C1 segment of cervical spinal cord (tissue), 14 donors: ENCODE measurements around the gene EIF3B.
"Not testable (repeated sequence)": the region's sequence is repeated elsewhere in the genome, so short reads cannot be mapped to it uniquely, and the experiment has no call there.

Source experiments
- DNase-seq, 14 donors: peaks; one replicate each; lab custom pipeline; 2025; lab: John Stamatoyannopoulos, UW

EIF3B gene

GRCh38 chr7:2376351-2377154 lies 21.9 kb downstream of the EIF3B start:
- DNase-seq: no peak

DNA sequence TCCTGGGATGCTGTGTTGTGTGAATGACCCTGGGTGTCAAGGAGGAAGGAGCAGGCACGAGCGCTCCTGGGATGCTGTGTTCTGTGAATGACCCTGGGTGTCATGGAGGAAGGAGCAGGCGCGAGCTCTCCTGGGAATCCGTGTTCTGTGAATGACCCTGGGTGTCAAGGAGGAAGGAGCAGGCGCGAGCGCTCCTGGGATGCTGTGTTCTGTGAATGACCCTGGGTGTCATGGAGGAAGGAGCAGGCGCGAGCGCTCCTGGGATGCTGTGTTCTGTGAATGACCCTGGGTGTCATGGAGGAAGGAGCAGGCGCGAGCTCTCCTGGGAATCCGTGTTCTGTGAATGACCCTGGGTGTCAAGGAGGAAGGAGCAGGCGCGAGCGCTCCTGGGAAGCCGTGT lies 22.9 kb downstream of the EIF3B start:
- DNase-seq: not testable (repeated sequence)

DNA sequence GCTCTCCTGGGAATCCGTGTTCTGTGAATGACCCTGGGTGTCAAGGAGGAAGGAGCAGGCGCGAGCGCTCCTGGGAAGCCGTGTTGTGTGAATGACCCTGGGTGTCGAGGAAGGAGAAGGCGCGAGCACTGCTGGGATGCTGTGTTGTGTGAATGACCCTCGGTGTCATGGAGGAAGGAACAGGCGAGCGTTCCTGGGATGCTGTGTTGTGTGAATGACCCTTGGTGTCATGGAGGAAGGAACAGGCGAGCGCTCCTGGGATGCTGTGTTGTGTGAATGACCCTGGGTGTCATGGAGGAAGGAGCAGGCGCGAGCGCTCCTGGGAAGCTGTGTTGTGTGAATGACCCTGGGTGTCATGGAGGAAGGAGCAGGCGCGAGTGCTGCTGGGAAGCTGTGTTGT lies 23.5 kb downstream of the EIF3B start:
- DNase-seq: not testable (repeated sequence)

DNA sequence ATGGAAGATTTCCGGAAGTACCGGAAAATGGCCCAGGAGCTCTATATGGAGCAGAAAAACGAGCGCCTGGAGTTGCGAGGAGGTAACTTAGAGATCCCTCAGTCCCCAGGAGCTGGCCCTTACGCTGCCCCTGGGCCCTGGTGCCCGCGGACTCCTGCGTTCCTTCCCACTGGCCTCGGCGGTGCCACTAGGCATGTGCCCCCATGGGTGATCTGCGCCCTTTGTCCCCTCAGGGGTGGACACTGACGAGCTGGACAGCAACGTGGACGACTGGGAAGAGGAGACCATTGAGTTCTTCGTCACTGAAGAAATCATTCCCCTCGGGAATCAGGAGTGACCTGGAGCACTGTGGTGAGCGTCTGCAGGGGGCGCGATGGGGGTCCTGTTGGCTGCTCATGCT lies 24.5 kb downstream of the EIF3B start:
- no peak for DNase-seq

GRCh38 chr7:2379821-2380450 lies 25.3 kb downstream of the EIF3B start:
- DNase-seq: no peak

DNA sequence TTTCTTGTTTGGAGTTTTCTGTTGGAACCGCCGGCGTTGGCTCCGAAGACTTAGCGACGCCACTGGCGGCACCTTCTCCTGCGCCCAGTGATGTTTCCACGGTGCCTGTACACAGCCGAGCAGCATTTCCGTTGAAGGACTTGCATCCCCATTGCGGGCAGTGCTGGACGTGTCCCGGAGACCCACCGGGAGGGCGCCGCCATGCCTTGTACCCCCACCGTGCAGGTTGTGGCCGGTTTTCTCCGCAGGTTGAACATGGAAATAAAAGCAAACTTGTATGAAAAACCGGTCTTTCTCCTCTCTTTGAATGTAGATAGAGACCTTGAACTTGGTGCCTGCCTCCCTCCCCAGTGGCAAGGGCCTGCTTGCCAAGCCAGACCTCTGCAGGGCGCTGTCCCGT lies 25.8 kb downstream of the EIF3B start:
- no peak for DNase-seq

- no peak for DNase-seq
These were observed 26.6 kb downstream of the EIF3B start for GRCh38 chr7:2381227-2381626.

GRCh38 chr7:2381881-2382509 lies 27.4 kb downstream of the EIF3B start:
- peak in 1 of 14 donors; percentile 25 for DNase-seq

DNA sequence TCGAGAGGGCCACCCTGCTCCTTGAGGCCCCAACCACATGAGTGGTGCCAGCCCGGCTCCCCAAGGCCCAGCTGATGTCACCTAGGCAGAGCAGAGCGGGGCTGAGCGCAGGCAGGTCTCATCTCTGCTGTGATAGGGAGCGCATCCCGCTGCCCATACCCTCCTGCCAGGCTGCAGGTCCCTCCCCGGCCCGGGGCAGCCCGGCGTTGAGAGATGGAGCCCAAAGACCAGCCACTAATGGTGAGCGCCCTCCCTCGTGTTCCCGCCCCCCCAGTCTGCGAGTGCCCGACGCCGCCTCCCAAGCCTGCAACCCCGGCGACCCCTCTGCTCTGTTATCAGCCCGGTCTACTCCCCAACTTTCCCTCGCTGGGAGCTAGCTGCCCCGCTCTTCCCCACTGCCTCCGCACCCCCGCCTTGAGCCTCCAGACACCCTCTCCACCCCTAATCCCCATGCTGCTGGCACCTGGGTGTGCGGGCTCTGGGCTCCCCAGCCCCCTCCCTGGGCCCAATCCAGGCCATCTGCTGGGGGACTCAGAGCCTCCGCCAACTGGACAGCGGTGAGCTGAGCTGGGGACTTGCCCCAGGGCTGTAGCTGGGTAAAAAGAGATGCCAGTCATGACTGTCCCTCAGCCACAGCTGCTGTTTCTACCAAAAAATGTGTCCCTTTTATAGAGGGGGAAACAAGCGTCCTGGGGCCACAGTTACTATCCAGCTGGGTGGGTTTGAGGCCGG lies 29.1 kb downstream of the EIF3B start:
- DNase-seq: no peak

DNA sequence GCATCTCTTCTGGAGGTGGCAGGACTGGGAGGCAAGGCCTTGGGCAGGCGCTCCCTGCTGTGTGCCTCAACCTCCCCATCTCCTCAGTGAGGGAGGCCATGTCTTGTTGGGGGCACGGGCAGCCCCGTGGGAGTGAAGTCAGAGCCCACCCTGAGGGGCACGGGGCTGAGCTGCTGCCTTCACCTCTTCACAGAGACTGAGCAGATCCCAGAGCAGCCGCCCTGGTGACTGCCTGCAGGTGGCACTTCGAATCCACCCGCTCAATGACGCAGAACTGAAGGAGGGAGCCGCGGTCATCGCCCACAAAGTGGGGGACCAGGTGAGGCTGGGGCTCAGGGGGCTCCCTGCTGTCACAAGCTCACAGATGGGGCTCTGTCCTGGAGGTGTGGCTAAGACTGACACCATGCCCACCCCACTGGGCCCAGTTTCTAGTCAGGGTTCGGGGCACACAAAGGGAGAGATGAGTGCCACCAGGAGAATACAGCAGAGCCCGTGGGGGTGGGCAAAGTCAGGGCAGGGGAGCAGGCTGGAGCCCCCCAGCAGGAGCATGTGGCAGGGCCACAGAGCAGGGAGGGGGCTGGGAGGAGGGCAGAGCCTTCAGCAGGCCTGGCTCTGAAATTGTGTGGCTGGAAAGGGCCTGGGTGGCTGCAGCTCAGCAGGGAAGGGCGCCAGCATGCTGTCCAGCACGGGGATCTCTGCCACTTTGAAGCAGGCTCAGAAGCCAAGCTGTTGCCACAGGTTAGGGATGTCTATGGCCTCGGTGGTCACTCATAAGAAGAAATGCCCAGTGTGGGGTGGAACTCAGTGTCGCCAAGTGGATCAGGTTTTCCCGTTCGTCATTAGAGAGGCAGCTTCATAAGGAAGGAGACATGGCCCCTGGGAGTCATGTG lies 30.0 kb downstream of the EIF3B start:
- DNase-seq: peak in 4 of 14 donors; percentile 9 to 29 (median 18)

GRCh38 chr7:2386122-2386521 lies 31.5 kb downstream of the EIF3B start:
- DNase-seq: not testable (repeated sequence)

DNA sequence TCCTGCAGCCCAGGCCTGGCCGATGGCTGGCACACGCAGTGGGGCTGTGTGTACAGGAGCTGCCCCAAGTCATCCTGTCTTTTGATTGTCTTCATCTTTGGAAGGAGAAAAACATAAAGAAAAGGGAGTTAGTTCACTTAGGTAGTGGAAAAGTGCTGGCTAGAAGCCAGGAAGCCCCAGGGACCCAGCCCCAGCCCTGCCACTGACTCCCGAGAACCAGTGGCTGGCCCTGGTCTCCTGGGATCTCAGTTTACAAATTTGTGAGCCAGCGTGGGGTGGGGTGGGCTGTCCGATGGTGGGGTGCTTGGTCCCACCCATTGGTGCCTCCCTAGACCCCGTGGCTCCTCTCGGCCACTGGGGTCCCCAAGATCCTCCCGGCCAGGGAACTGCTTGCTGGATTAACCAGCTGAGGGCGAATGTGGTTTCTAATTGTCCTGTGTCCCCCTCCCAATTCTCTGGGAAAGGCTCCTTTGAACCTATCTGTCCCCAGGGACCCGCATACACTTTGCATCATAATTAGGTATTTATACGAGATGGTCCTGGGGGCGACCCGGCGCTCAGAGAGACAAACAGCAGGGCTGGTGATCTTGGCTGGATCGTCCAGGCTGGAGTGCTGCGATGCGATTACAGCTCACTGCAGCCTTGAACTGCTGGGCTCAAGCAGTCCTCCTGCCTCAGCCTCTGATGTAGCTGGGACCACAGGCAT lies 32.5 kb downstream of the EIF3B start:
- no peak for DNase-seq

GRCh38 chr7:2387897-2388636 lies 33.4 kb downstream of the EIF3B start:
- no peak for DNase-seq

DNA sequence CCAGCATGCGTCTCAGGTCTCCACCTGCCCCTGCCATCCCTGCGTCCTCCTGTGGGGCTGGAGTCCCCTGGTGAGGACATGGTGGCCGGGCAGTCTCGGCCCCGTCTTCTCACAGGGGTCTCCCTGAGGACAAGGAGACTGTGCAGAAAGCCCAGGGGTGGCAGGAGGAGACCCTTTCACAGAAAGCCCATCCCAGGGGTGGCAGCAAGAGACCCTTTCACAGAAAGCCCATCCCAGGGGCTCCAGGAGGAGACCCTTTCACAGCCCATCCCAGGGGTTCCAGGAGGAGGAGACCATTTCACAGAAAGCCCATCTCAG lies 34.0 kb downstream of the EIF3B start:
- DNase-seq: no peak

DNA sequence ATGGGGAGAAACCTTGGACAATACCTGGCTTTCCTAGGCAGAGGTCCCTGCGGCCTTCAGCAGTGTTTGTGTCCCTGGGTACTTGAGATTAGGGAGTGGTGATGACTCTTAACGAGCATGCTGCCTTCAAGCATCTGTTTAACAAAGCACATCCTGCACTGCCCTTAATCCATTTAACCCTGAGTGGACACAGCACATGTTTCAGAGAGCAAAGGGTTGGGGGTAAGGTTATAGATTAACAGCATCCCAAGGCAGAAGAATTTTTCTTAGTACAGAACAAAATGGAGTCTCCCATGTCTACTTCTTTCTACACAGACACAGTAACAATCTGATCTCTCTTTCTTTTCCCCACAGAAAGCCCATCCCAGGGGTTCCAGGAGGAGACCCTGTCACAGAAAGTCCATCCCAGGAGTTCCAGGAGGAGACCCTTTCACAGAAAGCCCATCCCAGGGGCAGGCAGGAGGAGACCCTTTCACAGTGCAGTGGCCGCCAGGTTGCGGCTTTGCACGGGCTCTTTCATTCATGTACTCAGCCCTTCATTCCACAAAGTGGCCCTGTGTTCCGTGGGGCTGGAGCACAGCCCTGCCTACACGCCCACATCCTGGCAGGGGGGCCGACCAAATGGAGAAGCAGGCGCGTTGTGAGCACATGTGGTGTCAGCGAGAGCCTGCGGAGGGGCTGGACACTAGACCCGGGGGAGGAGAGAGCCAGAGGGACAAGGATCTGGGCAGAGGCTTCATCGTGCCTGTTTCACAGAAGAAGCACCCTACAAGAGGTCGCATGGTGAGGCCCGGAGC lies 35.6 kb downstream of the EIF3B start:
- peak in 12 of 14 donors; percentile 19 to 76 (median 48) for DNase-seq

GRCh38 chr7:2393706-2394105 lies 39.1 kb downstream of the EIF3B start:
- no peak for DNase-seq

GRCh38 chr7:2394566-2395082 lies 40.0 kb downstream of the EIF3B start:
- no peak for DNase-seq

- DNase-seq: no peak
These were observed 43.9 kb downstream of the EIF3B start for GRCh38 chr7:2398506-2398905.
